ENCODE measurements around the gene MRPS26.
"Not testable (repeated sequence)": the region's sequence is repeated elsewhere in the genome, so short reads cannot be mapped to it uniquely, and the experiment has no call there.

DNA sequence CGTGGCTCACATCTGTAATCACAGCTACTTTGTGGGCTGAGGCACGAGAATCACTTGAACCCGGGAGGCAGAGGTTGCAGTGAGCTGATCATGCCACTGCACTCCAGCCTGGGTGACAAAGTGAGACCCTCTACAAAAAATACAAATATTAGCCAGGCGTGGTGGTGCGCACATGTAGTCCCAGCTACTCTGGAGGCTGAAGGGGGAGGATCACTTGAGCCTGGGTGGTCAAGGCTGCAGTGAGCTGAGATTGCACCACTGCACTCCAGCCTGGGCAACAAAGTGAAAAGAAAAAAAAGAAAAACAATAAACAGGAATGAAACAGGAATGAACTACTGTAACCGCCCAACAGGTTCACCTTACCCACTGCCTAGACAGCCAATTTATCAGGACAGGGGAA lies 18.3 kb downstream of the MRPS26 start:
- not testable (repeated sequence) for TF ChIP-seq ZSCAN29 (IDR thresholded peaks at IDR 0.05); RCOR1 (conservative IDR thresholded peaks at IDR 0.05; ENCODE audit: low read depth, low read length); EP300 (IDR thresholded peaks at IDR 0.05; ENCODE audit: borderline replicate concordance in 1 of 2, control insufficient read depth in 1 of 2, low read depth in 2 of 2, low read length in 2 of 2); POLR2AphosphoS2 (IDR thresholded peaks at IDR 0.05; ENCODE audit: low read depth, low read length); PAX5 (IDR thresholded peaks at IDR 0.05; ENCODE audit: borderline replicate concordance, low read depth, low read length); KDM1A (IDR thresholded peaks at IDR 0.05; ENCODE audit: borderline replicate concordance); NFYB (IDR thresholded peaks at IDR 0.05; ENCODE audit: insufficient read depth, low read depth, low read length); SUZ12 (IDR thresholded peaks at IDR 0.05; ENCODE audit: unreplicated experiment)
- TF ChIP-seq, protein P1, sequence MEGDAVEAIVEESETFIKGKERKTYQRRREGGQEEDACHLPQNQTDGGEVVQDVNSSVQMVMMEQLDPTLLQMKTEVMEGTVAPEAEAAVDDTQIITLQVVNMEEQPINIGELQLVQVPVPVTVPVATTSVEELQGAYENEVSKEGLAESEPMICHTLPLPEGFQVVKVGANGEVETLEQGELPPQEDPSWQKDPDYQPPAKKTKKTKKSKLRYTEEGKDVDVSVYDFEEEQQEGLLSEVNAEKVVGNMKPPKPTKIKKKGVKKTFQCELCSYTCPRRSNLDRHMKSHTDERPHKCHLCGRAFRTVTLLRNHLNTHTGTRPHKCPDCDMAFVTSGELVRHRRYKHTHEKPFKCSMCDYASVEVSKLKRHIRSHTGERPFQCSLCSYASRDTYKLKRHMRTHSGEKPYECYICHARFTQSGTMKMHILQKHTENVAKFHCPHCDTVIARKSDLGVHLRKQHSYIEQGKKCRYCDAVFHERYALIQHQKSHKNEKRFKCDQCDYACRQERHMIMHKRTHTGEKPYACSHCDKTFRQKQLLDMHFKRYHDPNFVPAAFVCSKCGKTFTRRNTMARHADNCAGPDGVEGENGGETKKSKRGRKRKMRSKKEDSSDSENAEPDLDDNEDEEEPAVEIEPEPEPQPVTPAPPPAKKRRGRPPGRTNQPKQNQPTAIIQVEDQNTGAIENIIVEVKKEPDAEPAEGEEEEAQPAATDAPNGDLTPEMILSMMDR (IDR thresholded peaks at IDR 0.05 in 2 of 3, conservative IDR thresholded peaks at IDR 0.05 in 1 of 3; ENCODE audit: control insufficient read depth in 2 of 3, extremely low read depth in 1 of 3, insufficient read depth in 1 of 3, low read depth in 3 of 3, low read length in 3 of 3): not testable (repeated sequence)
- TF ChIP-seq, protein P2, sequence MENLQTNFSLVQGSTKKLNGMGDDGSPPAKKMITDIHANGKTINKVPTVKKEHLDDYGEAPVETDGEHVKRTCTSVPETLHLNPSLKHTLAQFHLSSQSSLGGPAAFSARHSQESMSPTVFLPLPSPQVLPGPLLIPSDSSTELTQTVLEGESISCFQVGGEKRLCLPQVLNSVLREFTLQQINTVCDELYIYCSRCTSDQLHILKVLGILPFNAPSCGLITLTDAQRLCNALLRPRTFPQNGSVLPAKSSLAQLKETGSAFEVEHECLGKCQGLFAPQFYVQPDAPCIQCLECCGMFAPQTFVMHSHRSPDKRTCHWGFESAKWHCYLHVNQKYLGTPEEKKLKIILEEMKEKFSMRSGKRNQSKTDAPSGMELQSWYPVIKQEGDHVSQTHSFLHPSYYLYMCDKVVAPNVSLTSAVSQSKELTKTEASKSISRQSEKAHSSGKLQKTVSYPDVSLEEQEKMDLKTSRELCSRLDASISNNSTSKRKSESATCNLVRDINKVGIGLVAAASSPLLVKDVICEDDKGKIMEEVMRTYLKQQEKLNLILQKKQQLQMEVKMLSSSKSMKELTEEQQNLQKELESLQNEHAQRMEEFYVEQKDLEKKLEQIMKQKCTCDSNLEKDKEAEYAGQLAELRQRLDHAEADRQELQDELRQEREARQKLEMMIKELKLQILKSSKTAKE (IDR thresholded peaks at IDR 0.05; ENCODE audit: low read depth, poor library complexity, severe bottlenecking): not testable (repeated sequence)

Data from GM12878 (cell line).